Lower lobe of right lung (tissue), 2 donors: ENCODE results near the gene ACE. TPM values are rescaled to one million over a fixed set of nuclear protein-coding genes. Genes with fewer than 3 reads are reported as not detected.

ENCODE experiments used
- ATAC-seq, 2 donors: fragments of 200-7000 bp; cut with Tn5 transposase; one replicate each; pipeline ENCODE4 v1.9.1; 2020 to 2022; ENCODE audit warnings: mild to moderate bottlenecking in 2 of 2, moderate library complexity in 2 of 2
- DNase-seq: peaks from one replicate; pipeline ENCODE4 v3.0.0-alpha.2; 2020
- H3K27ac ChIP-seq: fragments of 200-600 bp; one replicate; pipeline ENCODE4 v1.8.0; 2022
- H3K27me3 ChIP-seq: fragments of 200-600 bp; one replicate; pipeline ENCODE4 v1.8.0; 2022; ENCODE audit warnings: low read depth
- H3K36me3 ChIP-seq: fragments of 200-600 bp; one replicate; pipeline ENCODE4 v1.8.0; 2022; ENCODE audit warnings: mild to moderate bottlenecking
- H3K4me1 ChIP-seq: fragments of 200-600 bp; one replicate; pipeline ENCODE4 v1.8.0; 2022
- H3K4me3 ChIP-seq: fragments of 200-600 bp; one replicate; pipeline ENCODE4 v1.8.0; 2022; ENCODE audit warnings: mild to moderate bottlenecking
- H3K9me3 ChIP-seq: fragments of 200-600 bp; one replicate; pipeline ENCODE4 v1.8.0; 2022
- intact Hi-C: fragments of 100-400 bp; cut with DNase I; formaldehyde crosslinking; loops from one replicate; pipeline ENCODE4 v1.11.0; 2022
- total RNA-seq: library from RNA; stranded (reverse); fragmentation: NEBNext Ultra II Directional; extraction: Animal tissue kit (Norgen Biotek cat#: 25700); gene quantifications from one replicate; pipeline ENCODE4 v1.2.1, GENCODE V29; 2021
- TF ChIP-seq, protein P1 (sequence below): fragments of 200-600 bp; IDR thresholded peaks from one replicate; pipeline ENCODE4 v1.8.0; 2022; ENCODE audit warnings: antibody characterized with exemption, mild to moderate bottlenecking
- donor health status: DM: no; HTN: yes; CAD: no; lungs with severe emphysema.

ACE gene
- total RNA-seq, 1 donor from 2014 or later: 90.7 TPM

DNA sequence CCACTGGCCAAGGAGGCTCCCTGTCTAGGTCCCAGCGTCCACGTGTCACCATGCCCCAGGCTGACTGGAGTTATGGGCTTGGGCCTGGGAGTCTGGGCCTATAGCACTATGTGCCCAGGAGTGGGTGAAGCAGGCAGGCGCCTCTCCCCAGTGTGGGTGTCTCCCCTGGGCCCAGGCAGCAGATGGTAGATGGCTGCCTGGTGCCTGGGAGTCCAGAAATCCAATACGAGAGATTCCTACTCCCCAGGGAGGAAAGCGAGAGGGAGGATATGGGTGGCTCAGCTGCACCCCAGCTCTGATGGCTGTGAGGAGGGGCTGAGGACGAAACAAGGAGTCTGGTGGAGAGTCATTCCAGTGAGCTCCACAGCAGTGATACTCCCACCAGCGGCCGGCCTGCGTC, 51.3 kb downstream of the ACE start:
- Histone ChIP-seq H3K9me3 (no peaks in the 10 kb centered on the region), H3K36me3 (no peaks in the 10 kb centered on the region), H3K27ac (no peak overlapping the region), H3K4me3 (no peak overlapping the region), H3K27me3 (peaks cover 15% of the 10 kb centered on the region), H3K4me1 (no peaks in the 10 kb centered on the region)
- no peak for DNase-seq
- TF ChIP-seq, protein P1, sequence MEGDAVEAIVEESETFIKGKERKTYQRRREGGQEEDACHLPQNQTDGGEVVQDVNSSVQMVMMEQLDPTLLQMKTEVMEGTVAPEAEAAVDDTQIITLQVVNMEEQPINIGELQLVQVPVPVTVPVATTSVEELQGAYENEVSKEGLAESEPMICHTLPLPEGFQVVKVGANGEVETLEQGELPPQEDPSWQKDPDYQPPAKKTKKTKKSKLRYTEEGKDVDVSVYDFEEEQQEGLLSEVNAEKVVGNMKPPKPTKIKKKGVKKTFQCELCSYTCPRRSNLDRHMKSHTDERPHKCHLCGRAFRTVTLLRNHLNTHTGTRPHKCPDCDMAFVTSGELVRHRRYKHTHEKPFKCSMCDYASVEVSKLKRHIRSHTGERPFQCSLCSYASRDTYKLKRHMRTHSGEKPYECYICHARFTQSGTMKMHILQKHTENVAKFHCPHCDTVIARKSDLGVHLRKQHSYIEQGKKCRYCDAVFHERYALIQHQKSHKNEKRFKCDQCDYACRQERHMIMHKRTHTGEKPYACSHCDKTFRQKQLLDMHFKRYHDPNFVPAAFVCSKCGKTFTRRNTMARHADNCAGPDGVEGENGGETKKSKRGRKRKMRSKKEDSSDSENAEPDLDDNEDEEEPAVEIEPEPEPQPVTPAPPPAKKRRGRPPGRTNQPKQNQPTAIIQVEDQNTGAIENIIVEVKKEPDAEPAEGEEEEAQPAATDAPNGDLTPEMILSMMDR: no peak
- intact Hi-C loops: no loop called here
- no peak for ATAC-seq

DNA sequence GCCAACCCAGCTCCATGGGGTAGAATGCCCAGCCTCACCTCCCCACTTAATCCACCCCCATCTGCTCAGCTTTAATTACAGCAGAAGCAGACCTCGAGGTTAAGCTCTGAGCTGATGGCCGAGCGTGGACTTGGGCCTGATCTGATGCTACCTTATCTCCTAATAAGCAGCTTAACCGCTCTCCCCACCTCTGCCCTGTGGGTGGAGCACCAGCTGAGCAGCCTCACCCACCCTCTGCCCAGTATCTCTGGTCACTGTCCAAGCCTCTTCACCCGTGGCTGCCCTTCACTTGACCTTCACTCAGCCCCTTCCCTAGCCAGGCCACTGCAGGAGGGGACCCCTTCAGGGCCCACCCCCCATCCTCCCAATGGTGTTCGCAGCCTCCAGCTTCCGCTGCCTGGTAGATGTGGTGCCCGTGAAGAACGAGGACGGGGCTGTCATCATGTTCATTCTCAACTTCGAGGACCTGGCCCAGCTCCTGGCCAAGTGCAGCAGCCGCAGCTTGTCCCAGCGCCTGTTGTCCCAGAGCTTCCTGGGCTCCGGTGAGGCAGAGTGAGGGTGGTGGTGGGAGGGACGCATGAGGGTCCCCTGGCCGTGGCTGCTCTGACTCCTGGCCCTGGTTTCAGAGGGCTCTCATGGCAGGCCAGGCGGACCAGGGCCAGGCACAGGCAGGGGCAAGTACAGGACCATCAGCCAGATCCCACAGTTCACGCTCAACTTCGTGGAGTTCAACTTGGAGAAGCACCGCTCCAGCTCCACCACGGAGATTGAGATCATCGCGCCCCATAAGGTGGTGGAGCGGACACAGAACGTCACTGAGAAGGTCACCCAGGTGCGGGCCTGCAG, 53.1 kb downstream of the ACE start:
- no peak for DNase-seq
- ATAC-seq: no peak
- Histone ChIP-seq H3K9me3 (no peaks in the 10 kb centered on the region), H3K4me1 (no peaks in the 10 kb centered on the region), H3K4me3 (no peak overlapping the region), H3K27me3 (peaks cover 5% of the 10 kb centered on the region), H3K36me3 (no peaks in the 10 kb centered on the region), H3K27ac (no peak overlapping the region)
- TF ChIP-seq, protein P1: no peak
- intact Hi-C loops: no loop called here

DNA sequence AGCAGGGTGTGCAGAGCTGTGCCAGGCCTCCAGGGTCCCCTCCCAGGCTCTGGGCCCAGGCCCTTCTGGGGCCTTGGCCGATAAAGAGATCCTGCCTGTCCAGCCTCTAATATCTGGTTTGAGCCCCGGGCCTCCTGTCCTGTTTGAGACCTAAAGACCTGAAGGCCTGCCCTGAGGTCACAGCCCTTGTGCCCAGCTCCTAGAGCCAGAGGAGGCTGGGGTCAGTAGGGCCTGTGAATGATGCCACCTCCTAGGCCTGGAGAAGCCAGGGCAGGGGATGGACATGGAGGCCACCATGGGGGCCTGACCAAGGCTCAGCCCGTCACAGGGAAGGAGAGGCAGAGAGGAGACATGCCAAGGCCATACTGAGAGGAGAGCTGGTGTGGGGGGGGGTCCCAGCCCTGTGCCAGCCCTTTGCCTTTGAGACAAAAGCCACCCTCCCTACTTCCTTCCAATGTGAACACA, 53.7 kb downstream of the ACE start:
- H3K4me3 ChIP-seq: no peak overlapping the region
- H3K27ac ChIP-seq: no peak overlapping the region
- intact Hi-C loops: no loop called here
- DNase-seq (no peak), ATAC-seq (no peak)
- H3K36me3 ChIP-seq: no peaks in the 10 kb centered on the region
- no peaks in the 10 kb centered on the region for H3K27me3 ChIP-seq
- no peaks in the 10 kb centered on the region for H3K4me1 ChIP-seq
- TF ChIP-seq, protein P1: no peak
- no peaks in the 10 kb centered on the region for H3K9me3 ChIP-seq

- Histone ChIP-seq H3K27me3 (no peaks in the 10 kb centered on the region), H3K27ac (no peak overlapping the region), H3K4me3 (no peak overlapping the region), H3K4me1 (no peaks in the 10 kb centered on the region), H3K9me3 (no peaks in the 10 kb centered on the region), H3K36me3 (no peaks in the 10 kb centered on the region)
- ATAC-seq (no peak), DNase-seq (no peak)
- intact Hi-C loops: no loop called here
- TF ChIP-seq, protein P1: no peak
Observed at GRCh38 chr17:63531022-63531965, 54.4 kb downstream of the ACE start.

DNA sequence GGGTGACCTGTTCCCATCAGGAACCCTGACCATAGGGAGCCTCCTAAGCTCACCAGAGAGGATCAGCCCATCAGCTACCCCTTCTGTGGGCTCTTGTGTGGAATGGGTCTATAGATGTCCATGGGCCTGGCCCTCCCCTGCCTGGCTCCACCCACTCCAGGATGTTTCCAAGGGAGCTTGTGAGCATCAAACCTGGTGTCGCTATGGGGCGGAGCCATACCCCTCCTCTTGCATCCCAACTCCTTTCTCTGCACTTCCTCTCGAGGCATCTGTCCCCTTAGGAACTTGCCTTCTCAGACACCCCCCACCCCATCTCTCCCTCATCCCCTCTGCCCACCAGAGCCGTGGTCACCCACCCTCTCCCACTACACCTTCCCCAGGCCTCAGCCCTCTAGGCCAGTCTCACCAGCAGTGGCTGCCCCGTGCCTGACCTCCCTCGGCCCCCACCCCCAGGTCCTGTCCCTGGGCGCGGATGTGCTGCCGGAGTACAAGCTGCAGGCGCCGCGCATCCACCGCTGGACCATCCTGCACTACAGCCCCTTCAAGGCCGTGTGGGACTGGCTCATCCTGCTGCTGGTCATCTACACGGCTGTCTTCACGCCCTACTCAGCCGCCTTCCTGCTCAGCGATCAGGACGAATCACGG, 56.7 kb downstream of the ACE start:
- ATAC-seq (no peak), DNase-seq (no peak)
- TF ChIP-seq, protein P1: no peak
- Histone ChIP-seq H3K27ac (no peak overlapping the region), H3K4me3 (no peak overlapping the region), H3K4me1 (peaks cover 8% of the 10 kb centered on the region), H3K27me3 (peaks cover 10% of the 10 kb centered on the region), H3K36me3 (no peaks in the 10 kb centered on the region), H3K9me3 (no peaks in the 10 kb centered on the region)
- intact Hi-C loops: no loop called here
